ENCODE data around the gene VEGFA.

VEGFA gene

GRCh38 chr6:43770372-43771209, 580 bp downstream of the VEGFA start:
- Histone ChIP-seq H3K9ac (ENCODE audit: low read depth, low read length) (peak overlapping the region; percentile 94), H3K4me1 (ENCODE audit: insufficient read depth, low read length) (peaks cover 32% of the 10 kb centered on the region), H3K9me3 (ENCODE audit: control insufficient read depth, insufficient read depth, low read length) (no peaks in the 10 kb centered on the region), H3K36me3 (ENCODE audit: insufficient read depth, low read length) (no peaks in the 10 kb centered on the region)

GRCh38 chr6:43771210-43771857, 1.3 kb downstream of the VEGFA start:
- Histone ChIP-seq H3K9me3 (ENCODE audit: control insufficient read depth, insufficient read depth, low read length) (no peaks in the 10 kb centered on the region), H3K9ac (ENCODE audit: low read depth, low read length) (peak overlapping the region; percentile 94), H3K36me3 (ENCODE audit: insufficient read depth, low read length) (no peaks in the 10 kb centered on the region), H3K4me1 (ENCODE audit: insufficient read depth, low read length) (peaks cover 25% of the 10 kb centered on the region)

- H3K36me3 ChIP-seq (ENCODE audit: insufficient read depth, low read length) = no peaks in the 10 kb centered on the region
- peak overlapping the region; percentile 94 for H3K9ac ChIP-seq (ENCODE audit: low read depth, low read length)
- H3K4me1 ChIP-seq (ENCODE audit: insufficient read depth, low read length) = peaks cover 19% of the 10 kb centered on the region
- H3K9me3 ChIP-seq (ENCODE audit: control insufficient read depth, insufficient read depth, low read length) = no peaks in the 10 kb centered on the region
These were observed 2.1 kb downstream of the VEGFA start for GRCh38 chr6:43771858-43772680.

DNA sequence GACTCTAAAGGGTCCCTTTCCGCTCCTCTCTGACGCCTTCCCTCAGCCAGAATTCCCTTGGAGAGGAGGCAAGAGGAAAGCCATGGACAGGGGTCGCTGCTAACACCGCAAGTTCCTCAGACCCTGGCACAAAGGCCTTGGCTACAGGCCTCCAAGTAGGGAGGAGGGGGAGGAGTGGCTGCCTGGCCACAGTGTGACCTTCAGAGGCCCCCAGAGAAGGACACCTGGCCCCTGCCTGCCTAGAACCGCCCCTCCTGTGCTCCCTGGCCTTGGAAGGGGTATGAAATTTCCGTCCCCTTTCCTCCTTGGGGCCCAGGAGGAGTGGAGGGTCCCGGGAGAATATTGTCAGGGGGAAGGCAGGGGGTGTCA, 2.7 kb downstream of the VEGFA start:
- peaks cover 13% of the 10 kb centered on the region for H3K4me1 ChIP-seq (ENCODE audit: insufficient read depth, low read length)
- no peaks in the 10 kb centered on the region; the same call in 1 of the 2 replicates for H3K36me3 ChIP-seq (ENCODE audit: insufficient read depth, low read length)
- peak overlapping the region; percentile 94 for H3K9ac ChIP-seq (ENCODE audit: low read depth, low read length)
- H3K9me3 ChIP-seq (ENCODE audit: control insufficient read depth, insufficient read depth, low read length) = no peaks in the 10 kb centered on the region

- Histone ChIP-seq H3K4me1 (ENCODE audit: insufficient read depth, low read length) (peaks cover 13% of the 10 kb centered on the region), H3K36me3 (ENCODE audit: insufficient read depth, low read length) (peaks cover 3% of the 10 kb centered on the region), H3K9me3 (ENCODE audit: control insufficient read depth, insufficient read depth, low read length) (no peaks in the 10 kb centered on the region), H3K9ac (ENCODE audit: low read depth, low read length) (peak overlapping the region; percentile 94)
These were observed 3.3 kb downstream of the VEGFA start for GRCh38 chr6:43773050-43773979.

- Histone ChIP-seq H3K9ac (ENCODE audit: low read depth, low read length) (no peak overlapping the region), H3K4me1 (ENCODE audit: insufficient read depth, low read length) (peaks cover 11% of the 10 kb centered on the region), H3K36me3 (ENCODE audit: insufficient read depth, low read length) (peaks cover 10% of the 10 kb centered on the region), H3K9me3 (ENCODE audit: control insufficient read depth, insufficient read depth, low read length) (no peaks in the 10 kb centered on the region)
These were observed 4.2 kb downstream of the VEGFA start for GRCh38 chr6:43773980-43774775.

DNA sequence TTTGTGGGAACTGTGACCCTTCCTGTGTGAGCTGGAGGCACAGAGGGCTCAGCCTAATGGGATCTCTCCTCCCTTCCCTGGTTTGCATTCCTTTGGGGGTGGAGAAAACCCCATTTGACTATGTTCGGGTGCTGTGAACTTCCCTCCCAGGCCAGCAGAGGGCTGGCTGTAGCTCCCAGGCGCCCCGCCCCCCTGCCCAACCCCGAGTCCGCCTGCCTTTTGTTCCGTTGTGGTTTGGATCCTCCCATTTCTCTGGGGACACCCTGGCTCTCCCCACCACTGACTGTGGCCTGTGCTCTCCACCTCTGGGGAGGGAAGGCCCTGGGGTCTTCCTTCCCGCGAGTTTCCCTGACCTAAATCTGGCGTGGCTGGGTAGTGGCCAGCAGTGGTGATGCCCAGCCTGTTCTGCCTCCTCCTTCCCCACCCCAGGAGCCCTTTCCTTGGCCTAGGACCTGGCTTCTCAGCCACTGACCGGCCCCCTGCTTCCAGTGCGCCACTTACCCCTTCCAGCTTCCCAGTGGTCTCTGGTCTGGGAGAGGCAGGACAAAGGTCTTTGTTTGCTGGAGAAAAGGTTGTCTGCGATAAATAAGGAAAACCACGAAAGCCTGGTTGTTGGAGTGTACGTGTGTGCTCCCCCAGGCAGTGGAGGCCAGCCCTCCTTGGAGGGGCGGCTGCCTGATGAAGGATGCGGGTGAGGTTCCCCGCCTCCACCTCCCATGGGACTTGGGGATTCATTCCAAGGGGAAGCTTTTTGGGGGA, 4.9 kb downstream of the VEGFA start:
- Histone ChIP-seq H3K4me1 (ENCODE audit: insufficient read depth, low read length) (peaks cover 9% of the 10 kb centered on the region), H3K36me3 (ENCODE audit: insufficient read depth, low read length) (peaks cover 14% of the 10 kb centered on the region), H3K9ac (ENCODE audit: low read depth, low read length) (peak overlapping the region; percentile 28; the same call in 1 of the 2 replicates), H3K9me3 (ENCODE audit: control insufficient read depth, insufficient read depth, low read length) (no peaks in the 10 kb centered on the region)

DNA sequence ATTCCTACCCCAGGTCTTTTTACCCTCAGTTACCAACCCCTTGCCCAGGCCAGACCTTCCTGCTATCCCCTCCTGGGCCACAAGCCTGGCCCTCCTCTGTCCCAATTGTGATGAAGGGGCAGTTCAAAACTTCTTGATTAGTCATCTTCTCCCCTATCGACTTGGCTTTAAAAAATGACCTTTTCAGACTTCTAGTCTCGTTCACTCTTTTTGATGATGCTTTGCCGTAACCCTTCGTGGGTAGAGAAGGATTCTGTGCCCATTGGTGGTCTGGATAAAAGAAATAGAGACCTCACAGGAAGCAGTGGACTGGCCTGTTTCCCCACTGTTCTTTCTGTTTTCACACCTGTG, 5.5 kb downstream of the VEGFA start:
- Histone ChIP-seq H3K36me3 (ENCODE audit: insufficient read depth, low read length) (peaks cover 14% of the 10 kb centered on the region), H3K9me3 (ENCODE audit: control insufficient read depth, insufficient read depth, low read length) (no peaks in the 10 kb centered on the region), H3K4me1 (ENCODE audit: insufficient read depth, low read length) (peaks cover 9% of the 10 kb centered on the region), H3K9ac (ENCODE audit: low read depth, low read length) (no peak overlapping the region; the same call in 1 of the 2 replicates)

GRCh38 chr6:43776115-43776798, 6.2 kb downstream of the VEGFA start:
- H3K4me1 ChIP-seq (ENCODE audit: insufficient read depth, low read length) = peaks cover 9% of the 10 kb centered on the region
- no peak overlapping the region for H3K9ac ChIP-seq (ENCODE audit: low read depth, low read length)
- H3K36me3 ChIP-seq (ENCODE audit: insufficient read depth, low read length) = peaks cover 19% of the 10 kb centered on the region
- no peaks in the 10 kb centered on the region for H3K9me3 ChIP-seq (ENCODE audit: control insufficient read depth, insufficient read depth, low read length)

DNA sequence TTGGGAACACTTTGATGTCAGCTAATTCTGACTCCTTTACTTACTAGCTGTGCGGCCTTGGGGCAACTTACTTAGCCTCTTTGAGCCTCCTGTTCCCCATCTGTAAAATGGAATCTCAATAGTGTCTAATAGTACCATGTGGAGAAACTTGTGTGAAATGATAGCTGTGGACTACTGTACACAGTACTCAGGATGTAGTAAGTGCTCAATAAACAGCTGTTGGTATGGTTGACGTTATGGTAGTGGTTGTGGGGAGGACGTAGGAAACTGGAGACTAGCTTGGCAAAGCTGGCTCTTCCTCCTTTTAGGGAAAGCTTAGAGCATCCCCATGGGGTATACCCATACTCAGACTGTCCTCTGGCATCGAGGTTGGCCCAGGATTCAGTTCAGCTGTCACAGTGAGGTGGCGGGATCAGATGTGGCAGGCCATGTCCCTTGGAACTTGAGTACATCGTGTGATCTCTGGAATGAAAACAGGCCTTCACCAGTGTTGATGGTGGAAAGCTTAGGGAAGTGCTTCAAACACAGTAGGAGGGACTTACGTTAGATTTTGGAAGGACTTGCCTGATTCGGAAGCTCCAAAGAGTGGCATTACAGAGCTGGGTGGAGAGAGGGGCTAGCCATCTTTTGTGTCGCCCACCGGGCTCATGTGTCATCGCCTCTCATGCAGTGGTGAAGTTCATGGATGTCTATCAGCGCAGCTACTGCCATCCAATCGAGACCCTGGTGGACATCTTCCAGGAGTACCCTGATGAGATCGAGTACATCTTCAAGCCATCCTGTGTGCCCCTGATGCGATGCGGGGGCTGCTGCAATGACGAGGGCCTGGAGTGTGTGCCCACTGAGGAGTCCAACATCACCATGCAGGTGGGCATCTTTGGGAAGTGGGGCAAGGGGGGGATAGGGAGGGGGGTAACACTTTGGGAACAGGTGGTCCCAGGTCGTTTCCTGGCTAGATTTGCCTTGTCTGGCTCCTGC, 7.1 kb downstream of the VEGFA start:
- no peak overlapping the region for H3K9ac ChIP-seq (ENCODE audit: low read depth, low read length)
- no peaks in the 10 kb centered on the region for H3K9me3 ChIP-seq (ENCODE audit: control insufficient read depth, insufficient read depth, low read length)
- peaks cover 9% of the 10 kb centered on the region for H3K4me1 ChIP-seq (ENCODE audit: insufficient read depth, low read length)
- H3K36me3 ChIP-seq (ENCODE audit: insufficient read depth, low read length) = peaks cover 24% of the 10 kb centered on the region

- Histone ChIP-seq H3K9ac (ENCODE audit: low read depth, low read length) (no peak overlapping the region), H3K4me1 (ENCODE audit: insufficient read depth, low read length) (peaks cover 9% of the 10 kb centered on the region), H3K9me3 (ENCODE audit: control insufficient read depth, insufficient read depth, low read length) (no peaks in the 10 kb centered on the region), H3K36me3 (ENCODE audit: insufficient read depth, low read length) (peaks cover 29% of the 10 kb centered on the region)
These were observed 8.3 kb downstream of the VEGFA start for GRCh38 chr6:43778131-43778855.
